Fibroblast of pulmonary artery (primary cell): ENCODE results near the gene ZCCHC24.
A peak's percentile ranks its signal among the peaks of the same experiment; 100 is the strongest.

Source experiments
- DNase-seq: peaks from one replicate; pipeline ENCODE4 v3.0.0-alpha.2; 2010; ENCODE audit warnings: low read depth
- H3K4me3 ChIP-seq: replicated peaks from 2 replicates; pipeline ENCODE4 v1.5.1; 2011; ENCODE audit warnings: low read depth, mild to moderate bottlenecking, control low read depth, low read length, moderate library complexity
- CTCF ChIP-seq: IDR thresholded peaks from 2 replicates; pipeline ENCODE4 v1.5.1; 2011; ENCODE audit warnings: mild to moderate bottlenecking, control low read depth, low read length, inconsistent platforms; ENCODE audit errors: missing control alignments

The ZCCHC24 gene

GRCh38 chr10:79463578-79464496, 18.4 kb upstream of the ZCCHC24 start:
- H3K4me3 ChIP-seq, result no peak overlapping the region
- TF ChIP-seq CTCF, result no peak
- DNase-seq, result no peak

GRCh38 chr10:79460687-79461086, 15.3 kb upstream of the ZCCHC24 start:
- no peak overlapping the region for H3K4me3 ChIP-seq
- TF ChIP-seq CTCF, result no peak
- no peak for DNase-seq

GRCh38 chr10:79459243-79459642, 13.8 kb upstream of the ZCCHC24 start:
- H3K4me3 ChIP-seq, result no peak overlapping the region
- DNase-seq, result peak; percentile 46
- TF ChIP-seq CTCF, result no peak

GRCh38 chr10:79458483-79458882, 13.1 kb upstream of the ZCCHC24 start:
- no peak for DNase-seq
- no peak overlapping the region for H3K4me3 ChIP-seq
- TF ChIP-seq CTCF, result no peak

- DNase-seq, result no peak
- TF ChIP-seq CTCF, result no peak
- H3K4me3 ChIP-seq, result no peak overlapping the region
Observed at GRCh38 chr10:79457256-79457785, 11.9 kb upstream of the ZCCHC24 start.

- peak; percentile 90 for DNase-seq
- TF ChIP-seq CTCF, result no peak
- no peak overlapping the region for H3K4me3 ChIP-seq
Observed at GRCh38 chr10:79454259-79454658, 8.8 kb upstream of the ZCCHC24 start.
